Mesendoderm (in vitro differentiated cells): ENCODE measurements around the gene KLHL26.

Experiments
- DNase-seq: peaks from one replicate; pipeline ENCODE4 v3.0.0; 2013
- H2AK5ac ChIP-seq: 2 replicates; pipeline ENCODE4 v1.6.1; 2013; ENCODE audit warnings: low read length, inconsistent platforms
- H2BK120ac ChIP-seq: 2 replicates; pipeline ENCODE4 v1.6.1; 2013; ENCODE audit warnings: low read depth, mild to moderate bottlenecking, low read length, moderate library complexity, mixed read lengths
- H2BK15ac ChIP-seq: replicated peaks from 2 replicates; pipeline ENCODE4 v1.6.1; 2013; ENCODE audit warnings: low read depth, mild to moderate bottlenecking, moderate library complexity
- H2BK5ac ChIP-seq: 2 replicates; pipeline ENCODE4 v1.6.1; 2013; ENCODE audit warnings: low read length, inconsistent platforms
- H3K18ac ChIP-seq: 2 replicates; pipeline ENCODE4 v1.6.1; 2013; ENCODE audit warnings: mild to moderate bottlenecking, low read length, mixed read lengths
- H3K23ac ChIP-seq: one replicate; pipeline ENCODE4 v1.6.1; 2013; ENCODE audit warnings: low read length
- H3K27ac ChIP-seq: 2 replicates; pipeline ENCODE4 v1.5.1; 2013; ENCODE audit warnings: low read depth, mild to moderate bottlenecking, inconsistent platforms, low read length, moderate library complexity
- H3K27me3 ChIP-seq: 2 replicates; pipeline ENCODE4 v1.6.1; 2013; ENCODE audit warnings: low read length, control low read depth, mild to moderate bottlenecking, inconsistent platforms; ENCODE audit not compliant: insufficient read depth, poor library complexity
- H3K36me3 ChIP-seq: 2 replicates; pipeline ENCODE4 v1.6.1; 2013; ENCODE audit warnings: low read length, inconsistent platforms; ENCODE audit not compliant: control insufficient read depth, insufficient read depth
- H3K4ac ChIP-seq: one replicate; pipeline ENCODE4 v1.6.1; 2013; ENCODE audit warnings: low read depth, mild to moderate bottlenecking, low read length, moderate library complexity
- H3K4me1 ChIP-seq: 2 replicates; pipeline ENCODE4 v1.6.1; 2013; ENCODE audit warnings: low read depth, low read length, inconsistent platforms; ENCODE audit not compliant: control insufficient read depth
- H3K4me2 ChIP-seq: 2 replicates; pipeline ENCODE4 v1.6.1; 2013; ENCODE audit warnings: low read length
- H3K4me3 ChIP-seq: 2 replicates; pipeline ENCODE4 v1.5.1; 2013; ENCODE audit warnings: mild to moderate bottlenecking, low read length
- H3K56ac ChIP-seq: one replicate; pipeline ENCODE4 v1.6.1; 2013; ENCODE audit warnings: low read length
- H3K79me1 ChIP-seq: 2 replicates; pipeline ENCODE4 v1.6.1; 2013; ENCODE audit warnings: low read length, inconsistent platforms
- H3K79me2 ChIP-seq: 2 replicates; pipeline ENCODE4 v1.6.1; 2013; ENCODE audit warnings: mild to moderate bottlenecking, low read length; ENCODE audit not compliant: control insufficient read depth, insufficient read depth
- H3K9ac ChIP-seq: 2 replicates; pipeline ENCODE4 v1.6.1; 2013; ENCODE audit warnings: low read length, inconsistent platforms
- H4K5ac ChIP-seq: one replicate; pipeline ENCODE4 v1.6.1; 2013; ENCODE audit warnings: low read length
- H4K8ac ChIP-seq: one replicate; pipeline ENCODE4 v1.6.1; 2013; ENCODE audit warnings: low read depth, mild to moderate bottlenecking, control low read depth, low read length, moderate library complexity
- WGBS: extraction: QIAGEN DNeasy Blood & Tissue Kit; methylation state at CpG from one replicate; pipeline ENCODE4 v1.1.7; 2013; ENCODE audit warnings: low lambda C conversion rate, missing lambda C conversion rate; ENCODE audit not compliant: insufficient coverage; ENCODE audit errors: extremely low coverage; 5-methylcytosine and 5-hydroxymethylcytosine counted together

The KLHL26 gene

DNA sequence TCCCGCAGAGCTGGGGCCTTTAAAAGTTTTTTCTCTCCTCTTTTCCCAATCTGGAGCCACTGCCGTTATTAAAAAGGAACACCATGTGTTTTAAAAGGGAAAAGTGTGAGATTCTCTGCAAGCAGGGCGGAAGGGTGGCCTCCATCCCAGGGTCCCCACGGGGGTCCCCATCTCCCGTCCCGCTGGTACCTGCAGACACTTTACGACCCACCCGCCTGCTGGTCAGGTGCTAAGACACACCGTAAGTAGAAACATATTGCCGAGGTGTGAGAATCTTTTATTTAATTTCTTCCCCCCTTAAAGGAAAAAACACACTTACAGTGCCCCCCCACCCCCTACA lies 32.0 kb upstream of the KLHL26 start:
- no CpG with 5 or more reads among the region's 10 CpGs for WGBS

DNA sequence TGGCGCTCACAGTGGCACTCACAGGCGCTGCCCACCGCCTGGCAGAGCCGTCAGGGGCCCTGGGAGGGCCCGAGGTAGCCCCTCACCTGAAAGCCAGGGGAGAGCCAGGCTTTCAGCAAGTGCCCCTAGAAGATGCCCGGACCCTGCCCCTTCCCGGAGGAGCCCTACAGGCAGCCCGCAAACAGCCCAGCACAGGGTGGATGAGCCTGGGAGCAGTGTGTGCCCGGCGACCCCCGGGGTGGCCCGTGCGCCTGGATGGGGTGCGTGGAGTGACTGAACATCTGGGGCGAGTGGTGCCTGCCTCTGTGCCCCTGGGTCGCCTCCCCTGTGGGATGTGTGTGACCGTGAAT lies 31.7 kb upstream of the KLHL26 start:
- peaks cover 35% of the 10 kb centered on the region for H3K27me3 ChIP-seq

More for the DNA sequence above, 32.0 kb upstream of the KLHL26 start:
- no peak overlapping the region for H3K4me3 ChIP-seq
- no peak overlapping the region for H2BK15ac ChIP-seq
- no peak overlapping the region for H3K18ac ChIP-seq
- no peak overlapping the region for H2BK120ac ChIP-seq
- no peak overlapping the region for H3K27ac ChIP-seq
- no peak overlapping the region for H3K4me2 ChIP-seq
- no peak overlapping the region for H3K56ac ChIP-seq
- no peaks in the 10 kb centered on the region for H3K79me1 ChIP-seq
- no peak overlapping the region for H4K5ac ChIP-seq
- peaks cover 2% of the 10 kb centered on the region for H3K4me1 ChIP-seq
- H4K8ac ChIP-seq: no peak overlapping the region
- no peaks in the 10 kb centered on the region for H3K79me2 ChIP-seq
- no peak overlapping the region for H2BK5ac ChIP-seq
- H2AK5ac ChIP-seq: no peak overlapping the region
- peaks cover 31% of the 10 kb centered on the region for H3K27me3 ChIP-seq
- no peak overlapping the region for H3K23ac ChIP-seq
- no peaks in the 10 kb centered on the region for H3K36me3 ChIP-seq
- no peak overlapping the region for H3K4ac ChIP-seq
- no peak for DNase-seq
- H3K9ac ChIP-seq: no peak overlapping the region

DNA sequence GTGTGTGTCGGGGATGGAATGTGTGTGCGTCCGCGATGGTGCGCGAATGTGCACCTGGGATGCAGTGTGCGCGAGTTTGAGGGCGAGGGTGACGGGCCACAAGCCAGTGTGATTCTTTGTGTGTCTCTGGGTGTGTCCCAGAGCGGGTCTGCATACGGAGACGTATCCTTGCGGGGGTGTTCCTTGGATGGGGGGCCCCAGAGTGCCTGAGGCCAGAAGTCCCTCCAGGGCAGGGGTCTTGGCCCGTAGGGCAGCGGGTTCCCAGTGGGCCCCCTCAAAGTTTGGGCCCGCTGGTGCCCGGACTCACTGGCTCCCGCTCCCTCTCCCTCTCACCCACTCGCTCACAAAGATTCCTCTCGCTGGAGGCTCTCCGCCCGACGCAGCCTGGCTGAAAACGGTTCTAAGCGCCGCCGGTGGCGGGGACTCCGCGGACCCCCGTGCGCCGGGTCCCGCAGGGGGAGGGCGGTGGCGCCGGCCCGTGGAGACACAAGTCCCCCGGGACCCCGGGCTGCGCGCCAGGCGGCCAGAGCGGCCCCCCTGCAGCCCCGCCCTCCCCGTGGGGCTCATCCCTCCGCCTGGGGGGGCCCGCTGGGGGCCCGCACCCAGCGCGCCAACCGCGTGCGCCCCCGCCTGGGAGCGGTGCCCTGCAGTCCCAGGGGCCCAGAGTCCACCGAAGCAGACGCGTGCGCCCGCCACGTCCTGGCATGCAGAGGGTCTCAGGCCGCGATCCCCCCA lies 31.1 kb upstream of the KLHL26 start:
- Histone ChIP-seq H3K4ac (peak overlapping the region; percentile 25), H2BK120ac (no peak overlapping the region), H3K9ac (peak overlapping the region; percentile 42), H3K36me3 (no peaks in the 10 kb centered on the region), H3K4me3 (no peak overlapping the region), H3K79me1 (no peaks in the 10 kb centered on the region), H3K27me3 (peaks cover 38% of the 10 kb centered on the region), H3K4me2 (peak overlapping the region; percentile 24), H3K18ac (no peak overlapping the region), H3K56ac (peak overlapping the region; percentile 74), H2BK5ac (no peak overlapping the region), H3K27ac (no peak overlapping the region), H4K8ac (no peak overlapping the region), H3K4me1 (peaks cover 5% of the 10 kb centered on the region), H2AK5ac (no peak overlapping the region), H2BK15ac (no peak overlapping the region), H3K23ac (peak overlapping the region; percentile 31), H3K79me2 (no peaks in the 10 kb centered on the region), H4K5ac (no peak overlapping the region)
- WGBS: no CpG with 5 or more reads among the region's 65 CpGs
- no peak for DNase-seq

More for the DNA sequence above, 31.7 kb upstream of the KLHL26 start:
- H2BK15ac ChIP-seq: no peak overlapping the region
- no CpG with 5 or more reads among the region's 17 CpGs for WGBS
- no peak overlapping the region for H3K4ac ChIP-seq
- H2AK5ac ChIP-seq: no peak overlapping the region
- no peak overlapping the region for H3K27ac ChIP-seq
- H3K36me3 ChIP-seq: no peaks in the 10 kb centered on the region
- H3K56ac ChIP-seq: peak overlapping the region; percentile 74
- no peak overlapping the region for H3K18ac ChIP-seq
- no peaks in the 10 kb centered on the region for H3K79me1 ChIP-seq
- H3K23ac ChIP-seq: peak overlapping the region; percentile 31
- no peaks in the 10 kb centered on the region for H3K79me2 ChIP-seq
- no peak overlapping the region for H2BK120ac ChIP-seq
- no peak overlapping the region for H3K4me3 ChIP-seq
- peak overlapping the region; percentile 24 for H3K4me2 ChIP-seq
- H3K9ac ChIP-seq: peak overlapping the region; percentile 42
- peaks cover 2% of the 10 kb centered on the region for H3K4me1 ChIP-seq
- DNase-seq: no peak
- no peak overlapping the region for H2BK5ac ChIP-seq
- H4K8ac ChIP-seq: no peak overlapping the region
- H4K5ac ChIP-seq: no peak overlapping the region

DNA sequence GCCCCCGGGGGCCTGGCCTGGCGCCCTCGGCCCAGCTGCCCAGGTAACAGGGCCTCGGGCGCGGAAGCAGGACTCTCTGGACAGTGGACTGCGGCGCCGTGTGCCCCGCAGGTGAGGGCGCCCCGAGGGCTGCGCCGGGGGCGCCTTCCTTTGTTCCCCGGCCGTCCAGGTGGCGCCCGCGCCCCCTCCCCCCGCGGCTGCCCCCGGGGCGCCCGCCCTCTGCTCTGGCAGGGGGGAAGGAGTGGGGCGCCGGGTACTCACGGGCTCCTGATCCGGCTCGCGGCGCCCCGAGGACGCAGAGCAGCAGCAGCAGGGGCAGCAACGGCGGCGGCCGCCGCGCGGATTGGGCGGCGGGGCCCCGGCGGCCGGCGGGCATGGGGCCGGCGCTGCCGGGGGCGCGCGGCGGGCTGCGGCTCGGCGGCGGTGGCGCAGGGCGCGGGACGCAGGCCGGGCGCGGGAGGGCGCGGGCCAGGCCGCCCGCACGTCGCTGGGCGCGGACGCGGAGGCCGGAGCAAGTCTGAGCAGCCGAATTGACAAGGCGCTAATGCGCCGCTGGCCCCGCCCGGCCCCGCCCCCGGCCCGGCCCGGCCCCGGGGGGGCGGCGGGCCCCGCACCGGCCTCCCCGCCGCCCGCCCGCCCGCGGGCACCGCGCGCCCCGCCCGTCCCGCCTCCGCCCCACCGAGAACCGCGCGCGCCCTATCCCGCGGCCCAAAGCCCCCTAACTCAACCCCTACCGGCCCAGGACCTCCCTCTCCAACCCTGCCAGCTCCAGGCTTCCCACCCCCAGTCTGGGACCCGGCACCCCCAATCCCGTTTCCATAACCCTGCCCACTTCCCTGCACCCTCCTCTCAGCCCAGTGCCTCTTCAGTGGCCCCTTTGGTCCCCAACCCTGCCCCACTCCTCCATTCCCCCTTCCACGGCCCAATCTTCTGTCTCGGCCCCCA lies 30.3 kb upstream of the KLHL26 start, which contains the start of gene CRLF1:
Gene CRLF1 (minus strand): TSS at position 519 of the 945 bp plus-strand sequence. CDS start 143 bp downstream, at position 376.
- WGBS: no CpG with 5 or more reads among the region's 116 CpGs
- H3K27me3 ChIP-seq: peaks cover 42% of the 10 kb centered on the region

DNA sequence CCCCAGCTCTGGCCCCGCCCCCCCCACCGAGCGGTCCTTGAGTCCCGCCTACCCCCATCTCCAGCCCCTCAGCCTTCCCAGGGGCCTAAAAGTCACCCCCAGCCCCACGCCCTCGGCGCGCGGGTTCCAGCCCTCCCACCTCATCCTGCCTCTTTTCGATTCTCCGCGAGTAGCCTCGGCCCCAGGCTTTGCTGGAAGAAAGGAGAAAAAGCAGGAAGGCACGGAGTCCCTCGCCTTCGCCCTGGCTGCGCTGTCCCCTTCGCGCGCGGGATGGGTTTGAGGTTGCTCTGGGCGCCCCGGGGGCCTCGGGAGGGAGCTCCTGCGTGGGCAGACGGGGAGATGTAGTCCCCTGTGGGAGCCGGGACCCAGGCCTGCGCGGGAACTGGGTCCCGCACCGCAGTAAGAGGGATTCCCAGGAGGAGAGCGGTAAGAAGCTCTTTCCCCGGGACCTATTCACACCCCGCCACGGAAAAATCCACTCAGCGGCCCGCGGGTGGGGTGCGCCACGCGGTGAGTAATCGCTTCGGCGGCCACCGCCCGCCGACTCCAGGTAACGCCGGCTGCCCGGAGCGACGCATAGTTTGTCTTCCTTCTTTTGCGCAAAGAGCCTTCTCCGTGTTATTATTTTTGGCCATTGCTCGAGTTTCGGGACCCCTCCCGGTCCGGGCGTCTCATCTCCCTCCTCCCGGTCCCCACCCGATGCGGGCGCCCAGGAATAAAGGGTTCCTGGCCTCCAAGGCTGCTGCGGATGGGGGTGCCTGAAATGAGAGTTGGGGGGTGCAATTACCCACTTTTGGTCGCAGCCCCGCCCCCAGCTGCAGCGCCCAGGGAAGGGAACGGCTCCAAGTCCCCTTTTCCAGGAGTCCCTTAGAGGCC lies 29.4 kb upstream of the KLHL26 start:
- H2BK5ac ChIP-seq: no peak overlapping the region
- peak overlapping the region; percentile 54 for H3K9ac ChIP-seq
- H3K23ac ChIP-seq: no peak overlapping the region
- H4K8ac ChIP-seq: no peak overlapping the region
- H3K4me2 ChIP-seq: peak overlapping the region; percentile 44
- no peak overlapping the region for H3K4ac ChIP-seq
- DNase-seq: no peak
- H3K79me1 ChIP-seq: no peaks in the 10 kb centered on the region
- H3K36me3 ChIP-seq: no peaks in the 10 kb centered on the region
- no peak overlapping the region for H3K18ac ChIP-seq
- H3K79me2 ChIP-seq: no peaks in the 10 kb centered on the region
- H3K27ac ChIP-seq: no peak overlapping the region
- H3K56ac ChIP-seq: peak overlapping the region; percentile 80
- H3K4me1 ChIP-seq: peaks cover 9% of the 10 kb centered on the region
- no peak overlapping the region for H2AK5ac ChIP-seq
- no peak overlapping the region for H2BK120ac ChIP-seq
- no peak overlapping the region for H2BK15ac ChIP-seq
- H3K27me3 ChIP-seq: peaks cover 49% of the 10 kb centered on the region
- no peak overlapping the region for H3K4me3 ChIP-seq
- no peak overlapping the region for H4K5ac ChIP-seq
- WGBS: no CpG with 5 or more reads among the region's 68 CpGs

More for the DNA sequence above, 30.3 kb upstream of the KLHL26 start, which contains the start of gene CRLF1:
- Histone ChIP-seq H3K27ac (no peak within 1 kb of the TSS), H3K56ac (peak within 1 kb of the TSS; percentile 80), H3K23ac (no peak within 1 kb of the TSS), H2BK15ac (no peak within 1 kb of the TSS), H3K9ac (peak within 1 kb of the TSS; percentile 54), H3K79me1 (no peaks in the 10 kb centered on the region), H2BK5ac (no peak within 1 kb of the TSS), H3K4ac (peak within 1 kb of the TSS; percentile 25), H2BK120ac (no peak within 1 kb of the TSS), H3K4me1 (peaks cover 9% of the 10 kb centered on the region), H2AK5ac (no peak within 1 kb of the TSS), H3K4me2 (peak within 1 kb of the TSS; percentile 46), H3K79me2 (no peaks in the 10 kb centered on the region), H3K18ac (peak within 1 kb of the TSS; percentile 24), H4K5ac (no peak within 1 kb of the TSS), H3K4me3 (no peak within 1 kb of the TSS), H4K8ac (no peak within 1 kb of the TSS), H3K36me3 (no peaks in the 10 kb centered on the region)
- DNase-seq: no peak
